GM18502 (cell line): ENCODE measurements around the gene TMEM255B.

Experiments used
- ATAC-seq: cut with Tn5 transposase; IDR thresholded peaks from one replicate; pipeline ENCODE4 v1.9.1; 2021; ENCODE audit warnings: mild to moderate bottlenecking; ENCODE audit not compliant: unreplicated experiment, poor library complexity

Gene TMEM255B

GRCh38 chr13:113765564-113765910 is 6.5 kb downstream of the TMEM255B start:
- no peak for ATAC-seq

DNA sequence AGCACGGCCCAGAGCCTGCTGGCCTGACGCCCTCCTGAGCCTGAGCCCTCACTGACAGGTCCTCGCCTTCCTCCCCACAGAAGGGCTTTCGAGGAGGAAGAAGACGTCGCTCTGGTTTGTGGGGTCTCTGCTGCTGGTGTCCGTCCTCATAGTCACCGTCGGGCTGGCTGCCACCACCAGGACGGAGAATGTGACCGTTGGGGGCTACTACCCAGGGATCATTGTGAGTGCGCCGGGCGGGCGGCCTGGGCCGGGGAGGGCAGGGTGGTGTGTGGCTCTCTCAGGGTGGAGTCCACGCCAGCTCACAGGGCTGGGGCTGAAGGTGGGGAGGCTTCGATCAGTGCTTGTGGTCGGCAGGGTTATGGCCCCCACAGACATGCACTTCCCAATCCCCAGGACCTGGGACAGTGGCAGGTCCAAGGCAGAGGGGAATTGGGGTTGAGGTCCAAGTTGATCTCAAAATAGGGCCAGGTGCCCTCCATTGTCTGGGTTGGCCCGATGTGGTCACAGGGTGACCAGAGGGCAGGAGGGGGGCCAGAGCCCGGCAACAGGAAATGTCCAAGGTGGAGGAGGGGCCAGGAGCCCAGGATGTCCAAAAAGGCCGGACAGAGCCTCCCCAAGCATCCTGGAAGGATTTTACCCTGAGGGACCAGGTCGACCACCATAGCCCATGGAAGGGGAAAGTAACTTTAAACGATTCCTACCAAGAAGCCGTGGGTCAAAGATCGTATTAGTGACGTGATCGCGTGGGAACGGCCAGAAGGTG is 7.2 kb downstream of the TMEM255B start:
- no peak for ATAC-seq

DNA sequence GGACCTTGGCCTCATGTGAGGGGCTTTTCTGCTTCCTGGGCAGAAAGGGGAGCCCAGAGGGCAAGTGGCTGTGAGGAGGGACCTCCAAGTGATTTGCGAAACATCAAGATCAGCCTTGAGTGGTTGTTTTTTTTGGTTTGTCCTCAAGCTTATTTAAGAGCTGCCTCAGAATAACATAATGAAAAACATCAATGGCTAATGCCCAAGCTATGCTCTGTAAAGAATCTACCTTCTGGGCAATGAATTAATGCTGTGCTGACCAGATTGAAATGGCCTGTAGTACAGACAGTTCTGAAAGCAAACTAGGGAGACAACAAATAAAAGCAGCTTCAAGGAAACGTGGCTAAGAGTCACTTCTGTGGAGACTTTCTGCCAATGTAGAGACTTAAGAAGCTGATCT is 8.3 kb downstream of the TMEM255B start:
- ATAC-seq = no peak

DNA sequence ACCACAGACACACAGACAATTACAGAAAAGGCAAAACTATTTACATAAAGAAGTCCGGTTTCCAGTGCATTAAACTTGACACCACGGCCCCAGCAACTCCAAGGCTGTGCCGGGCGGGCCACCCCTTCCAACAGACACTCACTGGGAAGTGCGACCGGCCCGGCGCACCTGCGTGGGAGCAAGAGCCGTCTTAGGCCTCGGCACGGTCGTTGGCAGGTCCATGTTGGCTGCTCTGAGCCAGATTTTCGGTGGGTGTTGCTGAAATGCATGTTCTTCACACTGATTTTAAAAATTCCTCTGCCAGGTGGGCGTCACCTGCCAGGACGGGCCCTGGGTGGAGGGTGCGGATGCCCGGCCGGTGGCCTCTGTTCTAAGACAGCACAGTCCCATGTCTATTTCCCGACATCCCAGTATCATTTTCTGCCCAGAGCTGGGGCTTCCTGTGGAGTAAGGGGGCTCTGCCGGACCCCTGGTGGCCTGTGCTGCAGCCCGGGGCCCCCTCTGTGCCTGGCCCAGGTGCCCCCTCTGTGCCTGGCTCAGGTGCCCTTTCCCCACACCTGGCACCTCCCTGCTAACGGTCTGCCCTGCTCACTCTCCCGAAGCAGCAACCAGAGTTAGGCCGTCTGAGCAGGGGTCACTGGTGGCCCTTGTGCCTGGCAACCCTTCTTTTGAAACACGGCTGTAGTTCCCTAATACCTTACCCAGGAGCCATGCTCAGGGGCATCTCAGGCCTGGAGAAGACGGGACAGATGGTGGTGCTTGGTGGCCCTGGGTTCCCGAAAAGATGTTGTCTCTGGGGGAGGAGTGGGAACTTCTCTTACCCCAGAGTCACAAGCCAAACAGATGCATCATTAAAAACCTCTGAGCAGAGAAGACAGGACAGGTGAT is 9.2 kb downstream of the TMEM255B start:
- ATAC-seq = no peak

- no peak for ATAC-seq
Measured at GRCh38 chr13:113769106-113769505, 10.1 kb downstream of the TMEM255B start.

GRCh38 chr13:113769881-113770280 is 10.9 kb downstream of the TMEM255B start:
- ATAC-seq = no peak

DNA sequence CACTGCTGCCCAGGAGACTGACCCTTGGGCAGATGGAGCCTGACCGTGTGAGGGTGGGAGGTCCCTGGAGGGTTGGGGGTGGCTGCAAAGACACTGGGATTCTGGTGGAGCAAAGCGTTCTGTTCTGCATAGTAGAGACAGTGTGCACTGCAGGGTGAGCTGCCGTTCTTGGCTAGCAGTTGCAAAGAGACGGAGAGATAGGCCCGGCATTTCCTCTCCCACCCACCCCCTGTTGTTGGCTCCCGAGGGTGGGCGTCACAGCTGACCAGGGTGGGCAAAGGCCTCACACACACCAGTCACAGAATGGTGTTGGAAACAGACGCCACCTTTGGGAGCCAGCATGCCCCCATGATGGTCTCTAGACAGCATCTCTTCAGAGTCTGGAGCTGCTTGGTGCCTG is 11.4 kb downstream of the TMEM255B start:
- no peak for ATAC-seq

GRCh38 chr13:113770937-113771336 is 11.9 kb downstream of the TMEM255B start:
- no peak for ATAC-seq

DNA sequence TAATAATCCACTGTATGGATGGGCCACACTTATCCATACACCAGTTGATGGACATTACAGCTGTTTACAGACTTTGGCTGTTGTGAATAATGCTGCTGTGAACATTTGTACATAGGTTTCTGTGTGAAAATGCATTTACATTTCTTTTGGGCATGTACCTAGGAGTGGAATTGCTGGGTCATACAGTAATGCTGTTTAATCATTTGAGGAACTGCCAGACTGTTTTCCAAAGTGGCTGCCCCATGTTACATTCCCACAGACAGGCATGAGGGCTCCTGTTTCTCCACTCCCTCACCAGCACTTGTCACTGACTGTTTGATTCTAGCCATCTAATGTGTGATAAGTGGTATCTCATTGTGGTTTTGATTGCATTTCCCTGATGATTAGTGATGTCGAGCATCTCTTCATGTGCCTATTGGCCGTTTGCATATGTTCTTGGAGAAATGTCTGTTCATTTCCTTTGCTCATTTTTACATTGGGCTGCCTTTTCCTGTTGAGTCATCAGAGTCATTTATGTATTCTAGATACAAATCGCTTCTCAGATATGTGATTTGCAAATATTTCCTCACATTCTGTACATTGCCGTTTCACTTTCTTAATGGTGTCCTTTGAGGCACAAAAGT is 12.8 kb downstream of the TMEM255B start:
- ATAC-seq = no peak

DNA sequence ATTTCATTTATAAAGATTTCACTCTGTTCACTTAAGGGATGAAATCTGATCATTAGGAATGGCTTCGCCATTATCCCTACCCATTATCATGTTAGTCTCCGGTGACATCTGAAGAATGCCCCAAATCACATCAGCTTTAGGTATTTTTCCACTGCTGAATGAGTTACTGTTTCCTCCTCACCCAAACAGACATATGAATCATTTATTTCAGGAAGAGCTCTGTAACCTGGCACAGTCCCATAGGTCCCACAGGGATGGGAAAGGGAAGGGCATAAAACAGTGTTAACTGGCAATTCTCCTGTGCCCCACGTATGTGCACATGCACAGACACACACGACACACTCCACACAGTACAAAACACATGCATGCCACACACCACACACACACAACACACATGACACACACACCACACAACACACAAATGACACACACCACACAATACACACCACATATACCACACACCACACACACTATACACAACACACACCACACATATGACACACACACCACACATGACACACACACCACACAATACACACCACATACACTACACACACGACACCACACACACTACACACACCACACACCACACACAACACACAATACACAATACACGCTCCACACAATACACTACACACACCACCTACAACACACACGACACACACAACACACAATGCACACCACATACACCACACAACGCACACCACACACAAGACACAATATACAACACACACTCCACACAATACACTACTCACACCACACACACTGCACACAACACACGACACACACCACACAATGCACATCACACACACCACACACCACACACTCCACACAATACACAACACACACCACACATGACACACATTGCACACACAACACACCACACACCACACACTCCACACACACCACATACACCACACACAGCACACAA is 15.4 kb downstream of the TMEM255B start:
- no peak for ATAC-seq

GRCh38 chr13:113775451-113776145 is 16.6 kb downstream of the TMEM255B start:
- ATAC-seq = no peak

- no peak for ATAC-seq
Measured at GRCh38 chr13:113776231-113777125, 17.5 kb downstream of the TMEM255B start.

DNA sequence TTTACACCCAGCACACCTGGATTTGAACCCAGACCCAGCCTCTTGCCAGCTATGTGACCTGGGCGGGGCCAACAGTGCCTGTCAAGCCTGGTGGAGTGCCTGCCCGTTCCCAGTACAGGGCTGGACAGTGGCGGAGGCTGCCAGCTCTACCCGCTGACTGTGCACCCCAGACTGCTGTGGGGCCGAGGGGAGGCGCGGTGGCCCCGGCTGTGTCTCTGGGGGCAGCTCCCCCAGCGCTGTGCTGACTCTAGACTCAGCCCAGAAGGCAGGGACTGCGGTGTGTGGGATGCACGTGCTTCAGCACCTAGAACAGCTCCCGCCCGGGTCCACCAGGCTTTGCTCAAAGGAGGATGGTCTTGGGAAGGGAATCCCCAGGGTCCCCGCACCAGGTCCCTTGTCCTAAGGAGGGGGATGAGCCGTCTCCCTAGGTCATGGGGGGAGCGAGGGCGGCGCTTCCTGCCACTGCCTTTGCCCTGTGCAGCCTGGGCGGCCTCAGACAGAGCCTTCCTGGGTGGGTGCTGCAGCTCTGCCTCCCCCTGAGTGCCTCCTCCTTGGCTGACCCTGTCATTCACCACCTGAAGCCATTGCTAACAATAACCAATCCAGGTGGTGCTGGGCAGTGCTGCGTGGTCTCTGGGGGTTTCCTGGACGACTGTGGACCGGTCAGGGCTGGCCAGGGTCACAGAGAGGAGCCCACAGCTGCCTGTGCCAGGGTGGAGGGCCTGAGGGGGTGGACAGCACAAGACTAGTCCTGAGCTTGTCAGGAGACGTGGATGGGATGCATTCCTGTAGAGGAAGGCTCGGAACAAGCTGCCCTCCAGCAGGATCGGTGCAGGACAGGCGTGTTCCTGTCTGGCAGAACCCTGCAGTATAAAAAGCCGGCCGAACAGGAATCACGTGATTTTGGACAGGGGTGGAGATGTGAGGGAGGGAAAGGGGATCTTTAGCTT is 18.6 kb downstream of the TMEM255B start:
- no peak for ATAC-seq

GRCh38 chr13:113781571-113781970 is 22.5 kb downstream of the TMEM255B start:
- no peak for ATAC-seq

DNA sequence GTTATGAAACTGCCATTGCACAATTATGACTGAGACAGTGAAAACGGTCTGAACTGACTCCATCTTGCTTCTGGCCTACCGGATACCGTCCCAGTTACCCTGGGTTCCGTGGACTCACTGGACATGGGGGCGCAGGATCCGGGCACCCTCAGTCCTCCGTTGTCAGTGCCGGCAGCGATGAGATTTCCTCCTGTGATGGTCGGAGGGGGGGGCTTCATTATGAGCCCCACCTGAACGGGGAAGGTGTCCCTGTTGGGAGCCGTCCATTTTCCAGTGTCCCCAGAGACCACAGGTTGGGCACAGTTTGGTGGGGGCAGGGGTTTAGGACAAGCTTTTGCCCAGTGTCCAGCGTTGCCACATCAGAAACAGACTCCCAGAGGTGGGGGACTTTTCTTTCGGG is 23.4 kb downstream of the TMEM255B start:
- no peak for ATAC-seq

GRCh38 chr13:113783200-113783881 is 24.3 kb downstream of the TMEM255B start:
- ATAC-seq = no peak
